Gastrocnemius medialis (tissue), 4 donors: ENCODE results near the gene AEBP1. TPM values are rescaled to one million over a fixed set of nuclear protein-coding genes. Genes with fewer than 3 reads are reported as not detected.

Experiments
- ATAC-seq, 2 donors: fragments of 150-250 bp; one replicate each; pipeline ENCODE4 v1.9.1; 2016
- DNase-seq, 2 donors: peaks; one replicate each; pipeline ENCODE4 v3.0.0-alpha.2; 2019
- H3K27ac ChIP-seq, 4 donors: fragments of 200-600 bp; sonication (generic); 1 replicate in 1 of 4; 2 replicates in 3 of 4; pipeline ENCODE4 v1.5.1; 2016 to 2018; ENCODE audit warnings: mild to moderate bottlenecking in 2 of 4, moderate library complexity in 1 of 4
- H3K27me3 ChIP-seq, 3 donors: fragments of 200-600 bp; sonication (generic) in 2 of 3; 1 replicate in 1 of 3; 2 replicates in 2 of 3; pipeline versions ENCODE4 v1.5.1 to v1.6.0; 2016 to 2019; ENCODE audit warnings: mild to moderate bottlenecking in 1 of 3, moderate library complexity in 1 of 3
- H3K36me3 ChIP-seq, 2 donors: fragments of 200-600 bp; sonication (generic) in 1 of 2; one replicate each; pipeline ENCODE4 v1.5.1; 2017 to 2018
- H3K4me1 ChIP-seq, 2 donors: fragments of 200-600 bp; sonication (generic) in 1 of 2; one replicate each; pipeline ENCODE4 v1.5.1; 2016 to 2017; ENCODE audit warnings: mild to moderate bottlenecking in 2 of 2
- H3K4me3 ChIP-seq, 4 donors: fragments of 200-600 bp; sonication (generic) in 3 of 4; 1 replicate in 1 of 4; 2 replicates in 3 of 4; pipeline ENCODE4 v1.5.1; 2016 to 2019; ENCODE audit warnings: mild to moderate bottlenecking in 2 of 4
- H3K9me3 ChIP-seq, 3 donors: fragments of 200-600 bp; sonication (generic) in 2 of 3; 1 replicate in 1 of 3; 2 replicates in 2 of 3; pipeline ENCODE4 v1.5.1; 2016 to 2019
- POLR2A ChIP-seq, 2 donors: fragments of 450-650 bp; IDR thresholded peaks; one replicate each; pipeline ENCODE4 v1.6.1; 2017; ENCODE audit warnings: antibody characterized with exemption in 2 of 2, mild to moderate bottlenecking in 2 of 2, moderate library complexity in 2 of 2
- in situ Hi-C, 4 donors: fragments of 200-750 bp; cut with MboI; loops; one replicate each; pipeline versions ENCODE4 v1.15.0 to v1.8.0; 2017; ENCODE audit warnings: low sequenced_read_pairs in 4 of 4
- intact Hi-C: fragments of 100-400 bp; cut with DNase I; formaldehyde crosslinking; loops from one replicate; pipeline ENCODE4 v1.15.1; 2023; ENCODE audit warnings: low total_unique reads
- total RNA-seq, 4 donors: library from RNA; depleted of rRNA; stranded (reverse); fragments of >200 nt; gene quantifications; one replicate each; pipeline versions ENCODE4 v1.1.0 to v1.2.3, GENCODE V29; 2016
- TF ChIP-seq, protein P1 (sequence below), 5 experiments: fragments of 450-650 bp in 3 of 5; fragments of 200-600 bp in 2 of 5; sonication (generic) in 2 of 5; IDR thresholded peaks in 4 of 5; conservative IDR thresholded peaks in 1 of 5; 1 replicate in 4 of 5; 2 replicates in 1 of 5; pipeline ENCODE4 v1.5.1; 2016 to 2019; ENCODE audit warnings: antibody characterized with exemption in 5 of 5, mild to moderate bottlenecking in 3 of 5, moderate library complexity in 3 of 5

The AEBP1 gene
- total RNA-seq, 4 donors from 2014 or later, result 5.8 to 23.6 (median 15.9) TPM

DNA sequence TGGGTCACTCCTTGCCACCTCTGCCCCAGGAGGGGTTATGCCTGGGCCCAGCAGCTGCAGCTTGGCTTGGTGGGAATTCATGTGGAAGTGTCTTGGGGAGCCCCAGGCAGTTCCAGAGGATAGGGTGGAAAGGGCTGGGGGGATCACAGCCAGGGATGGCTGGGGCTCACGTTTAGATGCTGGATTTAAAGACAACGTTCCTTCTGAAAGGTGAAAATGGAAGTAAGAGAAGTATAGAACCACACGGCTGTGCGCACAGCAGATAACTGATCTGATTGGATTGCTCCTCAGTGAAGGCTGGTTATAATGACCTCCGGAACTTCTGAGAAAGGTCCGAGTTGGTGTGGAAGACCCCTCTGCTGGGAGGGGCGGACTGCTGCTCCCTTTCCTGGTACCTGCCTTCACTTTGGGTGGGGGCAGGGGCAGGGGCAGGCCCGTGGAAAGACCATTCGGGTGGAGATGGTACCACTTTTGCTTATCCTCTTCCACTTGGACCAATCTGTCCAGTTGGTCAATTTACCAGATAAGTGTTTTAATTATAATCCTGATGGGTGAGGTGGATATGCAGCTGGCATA lies 44.9 kb downstream of the AEBP1 start:
- ATAC-seq (no peak), DNase-seq (no peak)
- no peaks in the 10 kb centered on the region for H3K9me3 ChIP-seq
- H3K4me1 ChIP-seq, result no peaks in the 10 kb centered on the region
- TF ChIP-seq, protein P1, sequence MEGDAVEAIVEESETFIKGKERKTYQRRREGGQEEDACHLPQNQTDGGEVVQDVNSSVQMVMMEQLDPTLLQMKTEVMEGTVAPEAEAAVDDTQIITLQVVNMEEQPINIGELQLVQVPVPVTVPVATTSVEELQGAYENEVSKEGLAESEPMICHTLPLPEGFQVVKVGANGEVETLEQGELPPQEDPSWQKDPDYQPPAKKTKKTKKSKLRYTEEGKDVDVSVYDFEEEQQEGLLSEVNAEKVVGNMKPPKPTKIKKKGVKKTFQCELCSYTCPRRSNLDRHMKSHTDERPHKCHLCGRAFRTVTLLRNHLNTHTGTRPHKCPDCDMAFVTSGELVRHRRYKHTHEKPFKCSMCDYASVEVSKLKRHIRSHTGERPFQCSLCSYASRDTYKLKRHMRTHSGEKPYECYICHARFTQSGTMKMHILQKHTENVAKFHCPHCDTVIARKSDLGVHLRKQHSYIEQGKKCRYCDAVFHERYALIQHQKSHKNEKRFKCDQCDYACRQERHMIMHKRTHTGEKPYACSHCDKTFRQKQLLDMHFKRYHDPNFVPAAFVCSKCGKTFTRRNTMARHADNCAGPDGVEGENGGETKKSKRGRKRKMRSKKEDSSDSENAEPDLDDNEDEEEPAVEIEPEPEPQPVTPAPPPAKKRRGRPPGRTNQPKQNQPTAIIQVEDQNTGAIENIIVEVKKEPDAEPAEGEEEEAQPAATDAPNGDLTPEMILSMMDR (IDR thresholded peaks at IDR 0.05 in 4 of 5, conservative IDR thresholded peaks at IDR 0.05 in 1 of 5), result no peak
- TF ChIP-seq POLR2A (IDR thresholded peaks at IDR 0.05), result no peak
- no peak overlapping the region for H3K4me3 ChIP-seq
- no peaks in the 10 kb centered on the region for H3K36me3 ChIP-seq
- H3K27me3 ChIP-seq, result peaks cover 2 to 20% (median 15%) of the 10 kb centered on the region in 3 donors
- intact Hi-C loops, result no loop called here
- in situ Hi-C loops, result no loop called here
- H3K27ac ChIP-seq, result no peak overlapping the region

DNA sequence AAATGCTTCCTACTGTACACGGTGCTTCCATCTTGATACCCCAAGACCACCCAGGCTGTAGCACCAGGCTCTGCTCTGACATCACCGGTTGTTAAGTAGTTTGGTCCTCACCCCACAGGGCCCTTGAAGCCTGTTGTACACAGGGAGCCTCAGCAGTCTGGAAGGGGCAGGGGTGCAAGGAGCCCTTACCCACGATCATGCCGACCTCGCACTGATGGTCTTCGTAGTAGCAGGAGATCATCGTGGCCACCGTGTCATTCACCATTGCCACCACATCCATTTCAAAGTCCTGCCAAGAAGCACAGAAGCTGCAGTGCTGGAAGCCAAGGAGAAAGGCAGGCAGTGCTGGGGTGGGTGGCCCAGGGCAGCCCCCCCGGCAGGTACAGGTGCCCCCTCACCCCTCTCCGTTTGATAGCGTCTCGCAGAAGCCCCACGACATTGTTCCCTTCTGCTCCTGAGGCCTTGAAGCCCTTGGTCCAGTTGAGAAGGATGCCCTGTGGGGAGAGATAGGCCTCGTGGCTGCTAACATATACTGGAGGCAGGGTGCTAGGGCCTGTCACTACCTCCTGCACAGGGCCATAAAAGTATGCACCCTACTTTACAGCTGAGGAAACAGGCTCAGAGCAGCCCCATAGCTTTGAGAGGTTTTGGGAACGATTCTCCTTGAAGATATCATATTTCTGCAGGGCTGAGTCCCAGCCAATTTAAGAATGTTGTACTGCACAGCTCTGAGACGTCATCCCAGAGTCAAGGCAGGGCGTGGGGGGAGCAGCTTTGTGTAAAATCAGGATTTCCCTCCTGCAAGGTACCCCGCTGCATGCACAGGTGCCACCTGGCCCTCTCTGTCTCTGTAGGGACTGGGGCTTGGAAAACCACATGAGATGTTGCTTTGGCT lies 45.7 kb downstream of the AEBP1 start:
- Histone ChIP-seq H3K9me3 (no peaks in the 10 kb centered on the region), H3K4me1 (no peaks in the 10 kb centered on the region), H3K27ac (no peak overlapping the region), H3K27me3 (peaks cover 2 to 20% (median 15%) of the 10 kb centered on the region in 3 donors), H3K4me3 (no peak overlapping the region), H3K36me3 (no peaks in the 10 kb centered on the region)
- intact Hi-C loops, result no loop called here
- TF ChIP-seq, protein P1 (IDR thresholded peaks at IDR 0.05 in 4 of 5, conservative IDR thresholded peaks at IDR 0.05 in 1 of 5), result no peak
- no peak for TF ChIP-seq POLR2A (IDR thresholded peaks at IDR 0.05)
- in situ Hi-C loops, result no loop called here
- no peak for ATAC-seq
- no peak for DNase-seq

DNA sequence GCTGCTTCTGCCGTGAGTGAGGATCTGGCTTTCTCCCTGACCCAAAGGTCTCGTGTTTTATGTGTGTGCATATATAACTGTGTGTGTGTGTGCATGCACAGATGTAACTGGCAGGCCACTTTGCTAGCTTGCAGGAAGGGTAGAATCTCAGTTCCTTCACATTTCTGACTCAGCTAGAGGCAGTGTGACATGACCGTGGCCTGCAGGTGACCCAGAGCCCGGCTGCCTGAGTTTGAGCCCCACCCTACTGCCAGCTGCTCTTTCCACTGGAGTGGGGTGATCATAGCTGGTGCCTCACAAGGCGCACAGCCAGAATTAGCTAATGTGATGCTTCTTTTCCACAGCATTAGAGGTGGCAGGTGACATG lies 46.3 kb downstream of the AEBP1 start:
- ATAC-seq (no peak), DNase-seq (no peak)
- Histone ChIP-seq H3K27me3 (peaks cover 2 to 14% (median 9%) of the 10 kb centered on the region in 3 donors), H3K4me1 (no peaks in the 10 kb centered on the region), H3K36me3 (no peaks in the 10 kb centered on the region), H3K9me3 (no peaks in the 10 kb centered on the region), H3K27ac (no peak overlapping the region), H3K4me3 (no peak overlapping the region)
- intact Hi-C loops (no loop called here), in situ Hi-C loops (no loop called here)
- TF ChIP-seq, protein P1 (IDR thresholded peaks at IDR 0.05 in 4 of 5, conservative IDR thresholded peaks at IDR 0.05 in 1 of 5), result no peak
- no peak for TF ChIP-seq POLR2A (IDR thresholded peaks at IDR 0.05)

DNA sequence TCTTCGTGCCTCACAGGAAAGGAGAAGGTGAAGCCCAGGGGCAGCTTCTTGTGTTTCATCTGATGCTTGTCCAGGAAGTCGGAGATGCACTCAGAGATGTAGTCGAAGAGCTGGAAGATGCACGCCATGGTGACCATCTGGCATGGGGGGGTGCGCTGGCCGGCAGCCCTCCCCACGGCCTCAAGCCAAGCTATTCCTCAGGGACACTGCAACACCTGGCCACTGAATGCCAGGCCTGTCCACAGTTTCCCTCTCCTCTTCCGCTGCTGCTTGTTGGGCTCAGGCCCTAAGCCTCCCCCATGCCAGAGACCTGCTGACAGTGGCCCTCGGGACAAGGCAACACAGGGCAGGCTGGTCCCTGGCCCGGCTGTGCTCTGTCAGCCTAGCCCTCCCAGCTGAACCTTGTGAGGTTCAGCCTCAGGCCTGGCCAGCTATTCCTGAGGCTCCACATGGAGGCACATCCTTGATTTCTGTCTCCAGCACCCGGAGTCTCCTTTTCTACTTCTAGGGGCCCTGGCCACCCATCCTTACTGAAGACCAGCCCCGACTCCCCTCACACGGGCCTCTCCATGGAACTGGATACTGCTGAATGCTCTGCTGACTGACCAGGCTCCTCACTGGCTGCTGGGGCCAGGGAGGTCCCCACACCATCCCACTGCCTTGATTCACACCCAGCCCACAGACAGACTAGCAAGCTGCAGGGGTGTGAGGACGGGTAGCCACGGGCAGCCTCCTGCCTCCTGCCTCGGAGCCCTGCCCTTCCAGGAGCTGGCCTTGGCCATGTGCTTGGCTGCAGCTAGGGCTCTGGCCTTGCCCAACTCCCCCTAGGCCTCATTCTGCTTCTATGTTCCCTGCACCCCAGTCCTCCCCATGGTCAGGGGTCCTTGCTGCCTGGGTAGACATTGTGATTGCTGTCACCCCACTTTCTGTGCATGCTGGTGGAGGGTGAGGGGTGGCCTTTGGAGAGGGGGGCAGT lies 47.1 kb downstream of the AEBP1 start:
- Histone ChIP-seq H3K27me3 (peaks cover 0 to 6% (median under 1%) of the 10 kb centered on the region in 3 donors), H3K27ac (no peak overlapping the region), H3K4me3 (no peak overlapping the region), H3K36me3 (no peaks in the 10 kb centered on the region), H3K9me3 (no peaks in the 10 kb centered on the region), H3K4me1 (no peaks in the 10 kb centered on the region)
- intact Hi-C loops (no loop called here), in situ Hi-C loops (no loop called here)
- ATAC-seq (no peak), DNase-seq (no peak)
- TF ChIP-seq, protein P1 (IDR thresholded peaks at IDR 0.05 in 4 of 5, conservative IDR thresholded peaks at IDR 0.05 in 1 of 5), result no peak
- TF ChIP-seq POLR2A (IDR thresholded peaks at IDR 0.05), result no peak
